ENCODE measurements around the gene DCAF12. TPM values are rescaled to one million over a fixed set of nuclear protein-coding genes. Genes with fewer than 3 reads are reported as not detected.

The DCAF12 gene
- total and polyA plus RNA-seq, 2 of the 8 experiments (the other 6 are each of a cell fraction or from before 2014, with no cell fraction given) = 22.7 to 29.2 TPM

- no peak for TF ChIP-seq CHD7 (IDR thresholded peaks at IDR 0.05; ENCODE audit: insufficient replicate concordance, low read length)
- TF ChIP-seq PHF8 (conservative IDR thresholded peaks at IDR 0.05; ENCODE audit: low read depth, low read length) = no peak
- TF ChIP-seq HDAC2 (IDR thresholded peaks at IDR 0.05; ENCODE audit: borderline replicate concordance in 1 of 2, low read depth in 2 of 2, low read length in 2 of 2) = no peak
- no peak for TF ChIP-seq CTBP2 (IDR thresholded peaks at IDR 0.05; ENCODE audit: borderline replicate concordance, insufficient read depth, insufficient read length, low read length)
- TF ChIP-seq ATF2 (IDR thresholded peaks at IDR 0.05; ENCODE audit: low read length) = no peak
- no peak for TF ChIP-seq SIRT6 (IDR thresholded peaks at IDR 0.05; ENCODE audit: low read length)
- no peak for TF ChIP-seq POLR2AphosphoS5 (IDR thresholded peaks at IDR 0.05; ENCODE audit: low read depth, low read length)
Measured at GRCh38 chr9:34085581-34086500, 40.7 kb downstream of the DCAF12 start (continued).
